CD14-positive monocyte (primary cell): Measurements from ENCODE around the gene NUP35. TPM values are rescaled to one million over a fixed set of nuclear protein-coding genes. Genes with fewer than 3 reads are reported as not detected.

Source experiments
- DNase-seq, 3 donors: peaks; one replicate each; pipeline ENCODE4 v3.0.0-alpha.2; 2011 to 2022
- H2AFZ ChIP-seq: 2 replicates; pipeline ENCODE4 v1.6.0; 2012; ENCODE audit warnings: mild to moderate bottlenecking, low read depth, low read length, inconsistent platforms; ENCODE audit not compliant: insufficient read depth, poor library complexity, severe bottlenecking
- H3K27ac ChIP-seq, 2 donors: 1 replicate in 1 of 2; 2 replicates in 1 of 2; pipeline ENCODE4 v1.5.1; 2012 to 2013; ENCODE audit warnings: low read length in 2 of 2, control low read depth in 1 of 2, inconsistent platforms in 1 of 2, low read depth in 1 of 2, mild to moderate bottlenecking in 1 of 2
- H3K27me3 ChIP-seq, 2 donors: one replicate each; pipeline versions ENCODE4 v1.6.0 to v1.6.1; 2011 to 2013; ENCODE audit warnings: low read length in 2 of 2; ENCODE audit not compliant: control insufficient read depth in 2 of 2, insufficient read depth in 2 of 2
- H3K36me3 ChIP-seq, 2 donors: replicated peaks in 1 of 2; 1 replicate in 1 of 2; 2 replicates in 1 of 2; pipeline versions ENCODE4 v1.5.1 to v1.6.1; 2012 to 2013; ENCODE audit warnings: low read length in 2 of 2, control low read depth in 1 of 2, inconsistent platforms in 1 of 2, mild to moderate bottlenecking in 1 of 2; ENCODE audit not compliant: insufficient read depth in 2 of 2, control insufficient read depth in 1 of 2
- H3K4me1 ChIP-seq, 2 donors: 1 replicate in 1 of 2; 2 replicates in 1 of 2; pipeline versions ENCODE4 v1.5.1 to v1.6.1; 2012 to 2013; ENCODE audit warnings: low read length in 2 of 2, control low read depth in 1 of 2, inconsistent platforms in 1 of 2, mild to moderate bottlenecking in 1 of 2, moderate library complexity in 1 of 2; ENCODE audit not compliant: insufficient read depth in 2 of 2, control insufficient read depth in 1 of 2
- H3K4me2 ChIP-seq: replicated peaks from 2 replicates; pipeline ENCODE3; 2012; ENCODE audit warnings: low read length, moderate library complexity, mild to moderate bottlenecking; ENCODE audit not compliant: poor library complexity, severe bottlenecking; ENCODE audit errors: extremely low read depth
- H3K4me3 ChIP-seq, 3 experiments: fragments of 200-600 bp in 1 of 3; sonication (generic) in 1 of 3; replicated peaks in 1 of 3; 1 replicate in 2 of 3; 2 replicates in 1 of 3; pipeline ENCODE4 v1.5.1; 2011 to 2013; ENCODE audit warnings: low read length in 3 of 3, mild to moderate bottlenecking in 3 of 3, control low read depth in 2 of 3, low read depth in 2 of 3, inconsistent platforms in 1 of 3, moderate library complexity in 1 of 3
- H3K79me2 ChIP-seq: 2 replicates; pipeline ENCODE4 v1.6.0; 2012; ENCODE audit warnings: mild to moderate bottlenecking, control low read depth, inconsistent platforms, low read length, moderate library complexity; ENCODE audit not compliant: insufficient read depth
- H3K9ac ChIP-seq: 2 replicates; pipeline ENCODE4 v1.6.0; 2017; ENCODE audit warnings: low read length, mild to moderate bottlenecking; ENCODE audit not compliant: insufficient read depth, poor library complexity, severe bottlenecking
- H3K9me3 ChIP-seq, 2 donors: replicated peaks in 1 of 2; 1 replicate in 1 of 2; 2 replicates in 1 of 2; pipeline versions ENCODE4 v1.5.1 to v1.6.1; 2012 to 2013; ENCODE audit warnings: low read length in 2 of 2, control low read depth in 1 of 2; ENCODE audit not compliant: control insufficient read depth in 1 of 2, insufficient read depth in 1 of 2
- H4K20me1 ChIP-seq: 2 replicates; pipeline ENCODE4 v1.6.0; 2012; ENCODE audit warnings: mild to moderate bottlenecking, low read length, control low read depth, moderate library complexity; ENCODE audit not compliant: insufficient read depth
- H3K27ac Mint-ChIP-seq, 7 donors: one replicate each; pipeline ENCODE4 v1.8.0; 2020; ENCODE audit warnings: mild to moderate bottlenecking in 7 of 7, mixed read lengths in 7 of 7, moderate library complexity in 6 of 7, inconsistent platforms in 2 of 7
- H3K27me3 Mint-ChIP-seq, 3 donors: one replicate each; pipeline ENCODE4 v1.8.0; 2021 to 2022; ENCODE audit warnings: low read depth in 3 of 3, mild to moderate bottlenecking in 3 of 3, mixed read lengths in 3 of 3, moderate library complexity in 3 of 3, inconsistent platforms in 1 of 3
- H3K36me3 Mint-ChIP-seq, 2 donors: one replicate each; pipeline ENCODE4 v1.8.0; 2020; ENCODE audit warnings: mixed read lengths in 2 of 2, inconsistent platforms in 1 of 2, mild to moderate bottlenecking in 1 of 2
- H3K4me1 Mint-ChIP-seq: one replicate; pipeline ENCODE4 v1.8.0; 2020; ENCODE audit warnings: mild to moderate bottlenecking, mixed read lengths
- H3K4me3 Mint-ChIP-seq, 2 donors: one replicate each; pipeline ENCODE4 v1.8.0; 2020; ENCODE audit warnings: mild to moderate bottlenecking in 2 of 2, mixed read lengths in 2 of 2, moderate library complexity in 1 of 2
- H3K9me3 Mint-ChIP-seq, 7 donors: one replicate each; pipeline ENCODE4 v1.8.0; 2020 to 2022; ENCODE audit warnings: mixed read lengths in 7 of 7, mild to moderate bottlenecking in 6 of 7, moderate library complexity in 6 of 7, inconsistent platforms in 2 of 7
- CTCF ChIP-seq: fragments of 200-600 bp; IDR thresholded peaks from one replicate; pipeline ENCODE4 v1.8.0; 2022; ENCODE audit warnings: antibody characterized with exemption, mild to moderate bottlenecking
- WGBS: methylation state at CpG from one replicate; pipeline ENCODE4 v1.1.5; 2013; ENCODE audit warnings: missing lambda C conversion rate; ENCODE audit not compliant: insufficient coverage; 5-methylcytosine and 5-hydroxymethylcytosine counted together
- intact Hi-C, 2 donors: fragments of 100-400 bp; cut with micrococcal nuclease; formaldehyde crosslinking; loops; one replicate each; pipeline versions ENCODE4 v1.15.0 to v1.15.1; 2023
- polyA plus RNA-seq, 3 donors: library from polyadenylated mRNA; depleted of rRNA in 1 of 3; unstranded in 2 of 3; stranded (reverse) in 1 of 3; fragments of 300-500 nt in 2 of 3; fragments of >200 nt in 1 of 3; fragmentation: Illumina TruSeq in 2 of 3; gene quantifications; 1 replicate in 2 of 3; 2 replicates in 1 of 3; pipeline ENCODE4 v1.2.3, GENCODE V29; 2012 to 2021

The NUP35 gene
- polyA plus RNA-seq, 3 donors = 1.5 to 4.7 (median 2.0) TPM

- Mint-ChIP-seq H3K4me3 (no peak overlapping the region), H3K27ac (no peak overlapping the region), H3K4me1 (no peaks in the 10 kb centered on the region), H3K27me3 (peaks cover 0 to 2% (median 0%) of the 10 kb centered on the region in 3 donors), H3K9me3 (peaks cover 0 to 3% (median 0%) of the 10 kb centered on the region in 7 donors), H3K36me3 (no peaks in the 10 kb centered on the region)
- Histone ChIP-seq H3K4me2 (no peak overlapping the region), H3K4me1 (no peaks in the 10 kb centered on the region), H3K27me3 (no peaks in the 10 kb centered on the region), H2AFZ (no peak overlapping the region), H3K4me3 (no peak overlapping the region), H3K9me3 (no peaks in the 10 kb centered on the region), H3K27ac (no peak overlapping the region), H3K36me3 (no peaks in the 10 kb centered on the region), H3K9ac (no peak overlapping the region), H4K20me1 (no peaks in the 10 kb centered on the region), H3K79me2 (no peaks in the 10 kb centered on the region)
- WGBS = 100% methylated on average over 1 of the region's 2 CpGs
- no peak for TF ChIP-seq CTCF
- intact Hi-C loops = no loop called here
- DNase-seq = no peak
Observed at GRCh38 chr2:183091954-183092345, 32.3 kb upstream of the NUP35 start.

- no peak for DNase-seq
- H3K4me3 ChIP-seq = no peak overlapping the region
- Mint-ChIP-seq H3K9me3 (peaks cover 0 to 3% (median 0%) of the 10 kb centered on the region in 7 donors), H3K4me1 (no peaks in the 10 kb centered on the region), H3K4me3 (no peak overlapping the region), H3K36me3 (no peaks in the 10 kb centered on the region), H3K27me3 (no peaks in the 10 kb centered on the region), H3K27ac (no peak overlapping the region)
- H3K9ac ChIP-seq = no peak overlapping the region
- no peak for TF ChIP-seq CTCF
- no peak overlapping the region for H2AFZ ChIP-seq
- H3K4me2 ChIP-seq = no peak overlapping the region
- H3K27ac ChIP-seq = no peak overlapping the region
- no peaks in the 10 kb centered on the region for H4K20me1 ChIP-seq
- H3K9me3 ChIP-seq = no peaks in the 10 kb centered on the region
- no peaks in the 10 kb centered on the region for H3K79me2 ChIP-seq
- no peaks in the 10 kb centered on the region for H3K36me3 ChIP-seq
- intact Hi-C loops = no loop called here
- H3K4me1 ChIP-seq = no peaks in the 10 kb centered on the region
- no peaks in the 10 kb centered on the region for H3K27me3 ChIP-seq
- WGBS = 80% methylated on average over 1 of the region's 2 CpGs
Observed at GRCh38 chr2:183093857-183094657, 30.2 kb upstream of the NUP35 start.
